Cerebellar cortex (tissue), 1 donor: Measurements from ENCODE around the gene BLOC1S1.
A peak's percentile ranks its signal among the peaks of the same experiment; 100 is the strongest.

ENCODE experiments used
- DNase-seq: peaks from one replicate; pipeline ENCODE4 v3.0.0-alpha.2; 2015; ENCODE audit warnings: low spot score

BLOC1S1 gene

GRCh38 chr12:55715833-55716581 is at the start of gene BLOC1S1:
Gene BLOC1S1 (plus strand): TSS chr12:55716046. CDS start chr12:55716052, 6 bp downstream.
- DNase-seq = peak; percentile 93

GRCh38 chr12:55666508-55666907 is 49.3 kb upstream of the BLOC1S1 start:
- no peak for DNase-seq

DNA sequence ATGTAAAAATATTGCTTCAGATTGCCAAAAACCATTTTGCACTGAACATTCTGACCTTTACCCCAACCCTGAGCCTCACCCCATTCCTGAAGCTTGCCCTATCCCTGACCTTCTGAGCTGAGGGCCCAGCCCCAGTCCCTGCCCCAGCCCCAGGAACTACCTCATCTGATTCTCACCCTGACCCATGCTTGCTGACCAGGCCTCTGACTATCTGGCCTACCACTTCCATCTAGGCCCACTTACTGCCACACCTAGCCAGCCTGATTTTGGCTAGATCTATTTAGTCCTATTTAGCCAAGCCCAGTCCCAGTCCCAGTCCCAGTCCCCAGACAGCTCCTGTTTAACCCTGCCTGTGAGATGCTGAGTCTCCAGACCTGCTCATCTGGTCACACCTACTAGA is 45.6 kb upstream of the BLOC1S1 start:
- DNase-seq = no peak

DNA sequence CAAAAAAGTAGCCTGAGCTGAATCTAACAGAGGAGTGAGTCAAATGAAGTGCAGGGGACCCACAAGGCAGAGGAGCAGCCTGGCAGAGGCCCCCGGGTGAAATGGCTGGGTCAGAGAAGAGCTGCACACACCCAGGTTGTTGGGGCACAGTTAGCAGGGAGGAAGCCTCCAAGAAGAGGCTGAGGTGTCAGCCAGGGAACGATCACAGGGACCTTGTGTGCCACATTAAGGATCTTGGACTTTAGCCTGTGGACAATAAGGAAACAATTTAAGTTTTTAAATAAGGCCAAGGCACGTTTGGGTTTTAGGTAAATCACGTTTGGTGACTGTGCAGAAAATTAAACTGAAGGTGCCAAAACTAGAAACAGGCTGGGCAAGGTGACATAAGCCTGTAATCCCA is 44.1 kb upstream of the BLOC1S1 start:
- no peak for DNase-seq

DNA sequence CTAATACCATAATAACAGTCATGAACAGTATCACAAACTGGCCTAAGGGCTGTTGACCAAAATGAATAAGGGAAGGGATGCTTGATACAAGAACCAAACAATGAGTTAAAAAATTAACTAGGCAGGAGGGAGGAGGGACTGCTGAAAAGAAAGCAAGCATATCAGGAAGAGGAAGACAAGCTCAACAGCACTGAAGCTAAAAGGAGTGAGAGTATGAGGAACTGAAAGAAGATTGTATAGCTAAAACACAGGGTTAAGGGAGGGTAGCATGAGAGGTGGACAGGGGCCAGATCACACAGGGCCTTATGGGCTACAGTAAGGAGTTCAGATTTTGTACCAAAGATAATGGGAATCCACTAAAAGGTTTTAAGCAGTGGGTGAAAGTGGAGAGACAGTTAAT is 42.2 kb upstream of the BLOC1S1 start:
- no peak for DNase-seq

GRCh38 chr12:55675666-55676065 is 40.2 kb upstream of the BLOC1S1 start:
- DNase-seq = no peak

DNA sequence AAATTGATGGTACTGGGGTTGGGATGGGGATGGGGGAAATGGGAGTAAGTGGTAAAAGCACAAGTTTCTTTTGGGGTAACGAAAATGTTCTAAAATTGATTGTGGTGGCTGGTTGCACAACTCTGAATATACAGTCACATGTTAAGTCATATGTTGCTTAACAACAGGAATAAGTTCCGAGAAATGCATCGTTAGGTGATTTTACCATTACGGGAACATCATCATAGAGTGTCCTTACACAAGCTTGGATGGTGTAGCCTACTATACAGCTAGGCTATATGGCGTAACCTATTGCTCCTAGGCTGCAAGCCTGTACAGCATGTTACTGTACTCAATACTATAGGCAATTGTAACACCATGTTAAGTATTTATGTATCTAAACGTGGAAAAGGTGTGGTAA is 39.1 kb upstream of the BLOC1S1 start:
- DNase-seq = no peak

- no peak for DNase-seq
Observed at GRCh38 chr12:55679691-55680090, 36.2 kb upstream of the BLOC1S1 start.

DNA sequence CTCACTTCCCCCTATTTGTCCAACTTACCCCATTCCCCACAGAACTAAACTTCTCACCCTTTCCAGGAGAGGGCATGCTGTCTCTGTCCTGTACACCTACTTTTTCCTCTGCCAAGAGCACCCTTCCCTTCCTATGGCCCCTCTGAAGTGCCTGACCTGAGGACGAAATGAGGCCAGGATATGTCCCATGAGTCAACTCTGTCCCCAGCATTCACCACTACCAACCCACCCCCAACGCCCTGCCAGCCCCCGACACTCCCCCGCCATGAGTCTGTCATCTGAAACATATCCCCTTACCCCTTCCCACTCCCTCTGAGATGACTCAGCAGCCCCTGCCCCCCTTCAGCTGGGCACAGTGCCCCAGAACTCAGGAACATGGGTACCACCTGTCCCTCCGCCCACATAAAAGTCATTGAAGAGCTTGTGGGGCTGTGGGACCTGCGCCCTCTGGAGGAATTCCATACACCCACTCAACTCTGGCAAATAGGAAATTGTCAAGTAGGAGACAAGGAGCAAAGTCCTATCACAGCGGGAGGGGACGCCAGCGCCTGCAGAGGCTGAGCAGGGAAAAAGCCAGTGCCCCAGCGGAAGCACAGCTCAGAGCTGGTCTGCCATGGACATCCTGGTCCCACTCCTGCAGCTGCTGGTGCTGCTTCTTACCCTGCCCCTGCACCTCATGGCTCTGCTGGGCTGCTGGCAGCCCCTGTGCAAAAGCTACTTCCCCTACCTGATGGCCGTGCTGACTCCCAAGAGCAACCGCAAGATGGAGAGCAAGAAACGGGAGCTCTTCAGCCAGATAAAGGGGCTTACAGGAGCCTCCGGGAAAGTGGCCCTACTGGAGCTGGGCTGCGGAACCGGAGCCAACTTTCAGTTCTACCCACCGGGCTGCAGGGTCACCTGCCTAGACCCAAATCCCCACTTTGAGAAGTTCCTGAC is 34.4 kb upstream of the BLOC1S1 start:
- DNase-seq = peak; percentile 30

DNA sequence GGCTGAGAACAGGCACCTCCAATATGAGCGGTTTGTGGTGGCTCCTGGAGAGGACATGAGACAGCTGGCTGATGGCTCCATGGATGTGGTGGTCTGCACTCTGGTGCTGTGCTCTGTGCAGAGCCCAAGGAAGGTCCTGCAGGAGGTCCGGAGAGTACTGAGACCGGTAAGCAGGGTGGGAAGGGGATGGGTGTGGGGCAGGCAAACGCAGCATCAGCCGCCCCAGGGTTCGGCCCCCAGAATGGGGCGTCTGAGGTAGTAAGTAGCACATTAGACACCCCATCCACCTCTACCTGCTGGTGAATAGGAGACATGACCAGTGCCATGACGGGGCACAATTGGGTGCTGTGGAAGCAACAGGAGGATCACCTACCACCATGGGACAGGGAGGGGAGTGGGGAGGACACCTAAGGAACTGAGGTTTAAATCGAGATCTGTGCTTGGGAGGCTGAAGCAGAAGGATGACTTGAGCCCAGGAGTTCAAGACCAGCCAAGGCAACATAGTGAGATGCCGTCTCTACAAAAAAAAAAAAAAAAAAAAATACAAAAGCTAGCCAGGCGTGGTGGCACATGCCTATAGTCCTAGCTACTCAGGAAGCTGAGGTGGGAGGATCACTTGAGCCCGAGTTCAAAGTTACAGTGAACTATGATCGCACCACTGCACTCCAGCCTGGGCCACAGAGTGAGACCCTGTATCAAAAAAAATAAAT is 33.6 kb upstream of the BLOC1S1 start:
- DNase-seq = no peak

GRCh38 chr12:55683676-55684075 is 32.2 kb upstream of the BLOC1S1 start:
- DNase-seq = no peak

DNA sequence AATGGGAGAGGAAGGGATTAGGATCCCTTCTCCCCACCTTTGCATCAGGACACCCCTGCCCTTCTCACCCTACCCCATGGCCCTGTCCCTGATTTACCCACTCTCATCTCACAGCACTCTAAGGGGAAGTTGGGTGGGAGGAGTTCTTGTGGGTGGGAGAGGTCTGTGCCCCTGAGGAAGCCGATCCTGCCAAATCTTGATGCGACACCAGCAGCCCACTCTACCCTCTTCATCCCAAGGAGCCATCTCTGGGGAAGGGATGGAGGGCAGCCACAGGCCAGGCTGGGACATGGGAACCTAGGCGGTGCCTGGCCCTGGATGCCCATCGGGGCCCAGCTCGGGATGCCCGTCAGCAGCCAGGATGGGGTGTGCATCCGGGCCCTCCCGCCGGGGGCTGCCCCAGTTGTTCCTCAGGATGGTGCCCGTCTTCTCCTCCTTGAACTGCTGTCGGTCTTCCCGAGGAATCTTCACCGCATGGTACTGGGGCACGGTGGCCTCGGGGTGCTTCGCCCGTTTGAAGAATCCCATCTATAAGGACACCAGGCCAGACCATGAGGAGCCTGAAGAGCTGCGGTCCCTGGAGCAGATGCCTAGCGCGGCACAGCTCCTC is 31.0 kb upstream of the BLOC1S1 start:
- no peak for DNase-seq

- DNase-seq = no peak
Observed at GRCh38 chr12:55685671-55686070, 30.2 kb upstream of the BLOC1S1 start.

DNA sequence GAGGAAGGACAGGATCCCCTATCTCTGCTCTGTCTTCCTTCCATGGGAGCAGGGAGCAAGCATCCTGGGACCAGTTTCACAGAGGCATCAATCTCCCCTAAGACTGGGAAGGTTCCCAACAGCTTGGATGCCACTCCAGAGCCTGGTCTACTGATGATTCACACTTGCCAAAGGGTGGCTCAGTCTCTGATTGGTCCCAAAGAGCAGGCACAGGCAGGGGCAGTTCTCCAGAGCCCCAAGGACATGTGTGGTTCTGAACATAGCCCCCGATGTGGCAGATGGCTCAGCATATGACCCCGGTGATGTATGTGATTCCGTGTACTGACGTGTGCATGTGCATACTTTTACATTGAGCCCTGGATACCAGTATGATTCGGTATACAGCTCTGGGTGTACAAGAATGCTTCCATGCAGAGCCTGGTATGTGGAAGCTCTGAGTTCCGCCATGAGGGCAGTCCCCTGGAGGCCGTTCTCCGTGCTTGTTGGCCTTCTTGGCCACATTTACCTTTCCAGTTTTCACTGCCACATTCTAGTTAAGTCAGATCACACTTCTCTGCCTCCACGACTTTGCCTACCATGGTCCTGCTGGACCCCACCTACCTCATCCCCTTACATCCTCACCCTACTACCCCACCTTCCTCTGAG is 29.4 kb upstream of the BLOC1S1 start:
- no peak for DNase-seq

GRCh38 chr12:55687746-55688145 is 28.1 kb upstream of the BLOC1S1 start:
- no peak for DNase-seq

DNA sequence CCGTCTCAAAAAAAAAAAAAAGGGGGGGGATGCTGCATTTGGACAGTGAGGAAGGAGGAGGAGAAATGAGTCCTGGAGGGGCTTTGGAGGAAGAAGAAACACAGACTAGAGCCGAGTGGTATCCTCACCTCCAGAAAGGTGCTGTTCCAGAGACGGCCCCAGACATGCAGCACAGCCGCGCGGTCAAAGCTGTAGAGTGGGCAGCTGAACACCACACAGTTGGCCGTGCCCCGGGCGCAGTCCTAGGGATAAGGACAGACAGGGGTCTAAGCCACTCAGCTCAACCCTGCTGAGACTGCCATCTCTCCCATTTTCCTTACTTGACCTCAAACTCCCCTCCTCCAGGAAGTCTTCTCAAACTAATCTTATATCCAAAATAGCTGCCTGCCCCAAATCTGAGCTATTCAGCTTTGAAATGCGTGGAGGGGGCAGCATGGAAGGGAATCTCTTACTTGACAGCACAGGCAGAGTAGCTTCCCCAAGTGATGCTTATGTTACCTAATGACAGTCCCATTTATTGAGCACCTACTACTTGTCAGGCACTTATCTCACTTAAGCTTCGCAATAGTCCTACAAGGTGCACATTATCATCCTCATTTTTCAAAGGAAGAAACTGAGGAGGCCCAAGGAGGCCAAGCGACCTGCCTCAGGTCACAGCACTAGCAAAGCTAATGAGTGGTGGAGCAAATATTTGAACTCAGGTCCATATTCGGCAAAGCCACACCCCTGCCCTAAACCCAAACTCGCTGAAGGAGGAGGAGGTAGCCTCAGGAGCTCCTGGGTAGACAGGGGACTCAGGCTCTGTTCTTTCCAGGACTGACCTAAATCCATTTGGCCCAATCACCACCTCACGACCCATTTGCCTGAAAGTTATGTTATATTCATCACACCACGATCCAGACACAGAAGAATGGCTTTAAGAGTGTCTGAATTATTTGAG is 26.9 kb upstream of the BLOC1S1 start:
- no peak for DNase-seq

- no peak for DNase-seq
Observed at GRCh38 chr12:55692631-55693322, 23.1 kb upstream of the BLOC1S1 start.

DNA sequence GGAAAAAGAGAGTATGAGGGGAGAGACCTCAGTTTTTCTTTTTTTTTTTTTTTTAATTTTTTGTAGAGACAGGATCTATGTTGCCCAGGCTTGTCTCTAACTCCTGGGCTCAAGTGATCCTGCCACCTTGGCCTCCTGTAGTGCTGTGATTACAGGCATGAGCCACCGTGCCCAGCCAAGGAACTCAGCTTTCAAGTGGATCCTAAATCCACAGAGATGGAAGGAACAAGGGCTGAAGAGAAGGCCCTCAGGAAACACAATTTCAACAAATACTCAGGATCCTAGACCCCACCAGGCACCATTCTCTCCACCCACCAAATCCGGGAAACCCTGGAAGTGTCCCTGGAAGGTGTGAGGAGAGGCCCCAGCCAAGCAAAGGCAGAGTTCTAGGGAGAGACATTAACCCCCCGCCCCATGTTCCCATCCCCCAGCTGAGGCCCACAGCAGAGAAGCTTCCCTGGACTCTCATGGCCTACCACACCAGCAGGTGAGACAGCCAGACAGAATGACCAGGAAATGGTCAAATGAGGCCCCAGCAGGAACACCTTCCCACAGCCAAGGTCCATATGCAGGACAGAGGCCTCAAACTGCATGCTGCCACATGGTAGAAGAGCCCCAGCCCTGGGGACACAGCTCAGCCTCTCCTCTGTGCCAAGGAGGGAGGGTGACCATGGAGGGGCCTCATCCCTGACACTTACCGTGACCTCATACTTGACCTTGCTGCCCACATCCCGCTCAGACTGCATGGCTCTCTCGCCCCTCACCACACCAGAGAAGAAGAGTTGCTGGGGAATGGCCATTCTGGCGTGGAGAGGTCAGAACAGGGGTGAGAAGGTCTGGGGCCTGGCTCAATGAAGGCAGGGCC is 22.3 kb upstream of the BLOC1S1 start:
- DNase-seq = no peak

DNA sequence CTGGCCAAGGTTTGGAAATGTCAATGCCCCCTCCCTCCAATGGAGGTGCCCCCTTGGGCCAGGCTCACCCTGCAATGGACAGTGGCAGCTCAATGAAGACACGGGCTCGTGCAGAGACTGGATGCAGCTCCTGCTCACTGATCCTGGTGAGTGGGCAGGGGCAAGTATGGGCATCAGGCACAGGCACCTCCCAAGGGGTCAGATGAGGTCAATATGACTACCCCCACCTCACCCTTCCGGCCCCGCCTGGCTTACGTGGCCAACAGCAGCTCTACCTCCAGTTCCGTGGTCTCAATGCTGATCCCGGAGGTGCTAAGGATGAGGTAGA is 21.7 kb upstream of the BLOC1S1 start:
- DNase-seq = no peak
